ELR (cell line): ENCODE results near the gene OR2Y1.
"Not testable (repeated sequence)": the region's sequence is repeated elsewhere in the genome, so short reads cannot be mapped to it uniquely, and the experiment has no call there.

ENCODE experiments used
- DNase-seq: peaks from one replicate; pipeline ENCODE4 v3.0.0-alpha.2; 2015; ENCODE audit warnings: low read depth

Gene OR2Y1

GRCh38 chr5:180739958-180740357 lies at the start of gene OR2Y1:
TSS of gene OR2Y1 (minus strand) at chr5:180740058. CDS start at chr5:180740058, 0 bp downstream.
- DNase-seq, result no peak

- not testable (repeated sequence) for DNase-seq
Measured at GRCh38 chr5:180788651-180789410, 49.0 kb upstream of the OR2Y1 start.

GRCh38 chr5:180787711-180788431 lies 48.0 kb upstream of the OR2Y1 start:
- DNase-seq, result no peak

- peak; percentile 27 for DNase-seq
Measured at GRCh38 chr5:180786531-180787398, 46.9 kb upstream of the OR2Y1 start.

- DNase-seq, result peak; percentile 47
Measured at GRCh38 chr5:180785794-180786221, 46.0 kb upstream of the OR2Y1 start.

- DNase-seq, result peak; percentile 79
Measured at GRCh38 chr5:180785121-180785781, 45.4 kb upstream of the OR2Y1 start.

- DNase-seq, result peak; percentile 88
Measured at GRCh38 chr5:180784497-180785097, 44.7 kb upstream of the OR2Y1 start.

GRCh38 chr5:180783340-180784052 lies 43.6 kb upstream of the OR2Y1 start:
- peak; percentile 35 for DNase-seq

- DNase-seq, result no peak
Measured at GRCh38 chr5:180782748-180783147, 42.9 kb upstream of the OR2Y1 start.

- DNase-seq, result not testable (repeated sequence)
Measured at GRCh38 chr5:180781900-180782326, 42.1 kb upstream of the OR2Y1 start.

- no peak for DNase-seq
Measured at GRCh38 chr5:180779985-180780610, 40.2 kb upstream of the OR2Y1 start.

GRCh38 chr5:180777475-180777874 lies 37.6 kb upstream of the OR2Y1 start:
- no peak for DNase-seq

GRCh38 chr5:180776376-180776775 lies 36.5 kb upstream of the OR2Y1 start:
- no peak for DNase-seq

- no peak for DNase-seq
Measured at GRCh38 chr5:180775624-180776023, 35.8 kb upstream of the OR2Y1 start.

- DNase-seq, result no peak
Measured at GRCh38 chr5:180771839-180772238, 32.0 kb upstream of the OR2Y1 start.

- DNase-seq, result no peak
Measured at GRCh38 chr5:180769821-180770220, 30.0 kb upstream of the OR2Y1 start.

GRCh38 chr5:180755601-180756000 lies 15.7 kb upstream of the OR2Y1 start:
- no peak for DNase-seq

GRCh38 chr5:180744253-180744652 lies 4.4 kb upstream of the OR2Y1 start:
- no peak for DNase-seq

- DNase-seq, result no peak
Measured at GRCh38 chr5:180742727-180743126, 2.9 kb upstream of the OR2Y1 start.

- DNase-seq, result not testable (repeated sequence)
Measured at GRCh38 chr5:180740953-180741352, 1.1 kb upstream of the OR2Y1 start.
